HepG2 (cell line): ENCODE data around the gene TLCD3A. TPM values are rescaled to one million over a fixed set of nuclear protein-coding genes. Genes with fewer than 3 reads are reported as not detected.

Source experiments
- ATAC-seq: fragments of 200-7000 bp; cut with Tn5 transposase; 3 replicates; pipeline ENCODE4 v1.9.1; 2020; ENCODE audit warnings: mild to moderate bottlenecking, moderate library complexity
- BruUV-seq: library from RNA; stranded (reverse); fragments of 400-500 nt; replicated peaks from 2 replicates; lab custom pipeline; 2021; lab: Mats Ljungman, UMichigan
- CTCF ChIA-PET: fragments of 300-600 bp; formaldehyde crosslinking; extraction: SDS; loops from one replicate; lab custom pipeline; 2021; ENCODE audit warnings: low total read pairs, inconsistent platforms, low intra/inter-chr PET ratio; lab: Yijun Ruan, JAX
- POLR2A ChIA-PET: fragments of 350-600 bp; sonication (Branson Sonifier 250); formaldehyde crosslinking; loops from one replicate; lab custom pipeline; 2020; ENCODE audit warnings: antibody characterized with exemption, inconsistent platforms; lab: Yijun Ruan, JAX
- DNase-seq: peaks from one replicate; pipeline ENCODE4 v3.0.0-alpha.2; 2015; ENCODE audit warnings: low spot score
- FAIRE-seq: peaks from 3 replicates; lab custom pipeline; 2011; peaks lifted over from hg19 to GRCh38; lab: Jason Lieb, UNC
- H2AFZ ChIP-seq: one replicate; pipeline ENCODE4 v1.6.1; 2011; ENCODE audit warnings: low read length, inconsistent platforms
- H3K27ac ChIP-seq: fragments of 300-600 bp; 3 replicates; pipeline ENCODE4 v1.8.0; 2011; ENCODE audit warnings: mixed run types, mild to moderate bottlenecking, mixed read lengths, low read length, inconsistent platforms; ENCODE audit not compliant: insufficient read depth; ENCODE audit errors: extremely low read length
- H3K27me3 ChIP-seq, 2 experiments: fragments of 200-600 bp in 1 of 2; 2 replicates in 1 of 2; 3 replicates in 1 of 2; pipeline versions ENCODE4 v1.6.0 to v1.8.0; 2011; ENCODE audit warnings: low read length in 2 of 2, mild to moderate bottlenecking in 2 of 2, moderate library complexity in 2 of 2, inconsistent platforms in 1 of 2; ENCODE audit not compliant: insufficient read depth in 2 of 2, control insufficient read depth in 1 of 2
- H3K36me3 ChIP-seq, 2 experiments: fragments of 200-600 bp in 1 of 2; replicated peaks in 1 of 2; 2 replicates in 1 of 2; 3 replicates in 1 of 2; pipeline versions ENCODE4 v1.5.1 to v1.8.0; 2011; ENCODE audit warnings: low read length in 2 of 2, inconsistent platforms in 1 of 2; ENCODE audit not compliant: insufficient read depth in 2 of 2, control insufficient read depth in 1 of 2
- H3K4me1 ChIP-seq: 2 replicates; pipeline ENCODE4 v1.5.1; 2012; ENCODE audit warnings: low read length, inconsistent platforms; ENCODE audit not compliant: insufficient read depth
- H3K4me2 ChIP-seq: 2 replicates; pipeline ENCODE4 v1.6.0; 2011; ENCODE audit warnings: low read depth, low read length, inconsistent platforms
- H3K4me3 ChIP-seq, 3 experiments: fragments of 200-600 bp in 1 of 3; sonication (generic), shearing (Covaris generic) in 1 of 3; replicated peaks in 1 of 3; 2 replicates each; pipeline ENCODE4 v1.5.1; 2011 to 2016; ENCODE audit warnings: low read length in 3 of 3, inconsistent platforms in 2 of 3, low read depth in 2 of 3, mild to moderate bottlenecking in 2 of 3, control low read depth in 1 of 3, mixed read lengths in 1 of 3; ENCODE audit not compliant: insufficient read depth in 1 of 3
- H3K79me2 ChIP-seq: one replicate; pipeline ENCODE4 v1.6.1; 2011; ENCODE audit warnings: low read length, inconsistent platforms; ENCODE audit not compliant: insufficient read depth
- H3K9ac ChIP-seq: 2 replicates; pipeline ENCODE4 v1.6.0; 2011; ENCODE audit warnings: mild to moderate bottlenecking, low read depth, low read length, inconsistent platforms; ENCODE audit not compliant: insufficient read depth
- H3K9me3 ChIP-seq: 2 replicates; pipeline ENCODE4 v1.5.1; 2012; ENCODE audit warnings: mild to moderate bottlenecking, low read length
- H4K20me1 ChIP-seq: 2 replicates; pipeline ENCODE4 v1.6.0; 2011; ENCODE audit warnings: inconsistent platforms, mild to moderate bottlenecking, low read length, moderate library complexity; ENCODE audit not compliant: insufficient read depth
- BRCA1 ChIP-seq: sonication (generic); formaldehyde crosslinking; IDR thresholded peaks from 2 replicates; pipeline ENCODE4 v1.4.0; 2020; ENCODE audit warnings: missing genetic modification reagents
- CCAR2 ChIP-seq: fragments of 200-400 bp; formaldehyde crosslinking; optimal IDR thresholded peaks from 2 replicates; pipeline ENCODE3; 2018; ENCODE audit warnings: low read depth, mild to moderate bottlenecking, low read length, moderate library complexity
- HDAC2 ChIP-seq: sonication (generic); formaldehyde crosslinking; IDR thresholded peaks from 2 replicates; pipeline ENCODE4 v1.4.0; 2020; ENCODE audit warnings: missing genetic modification reagents
- HNRNPLL ChIP-seq: fragments of 200-400 bp; formaldehyde crosslinking; IDR thresholded peaks from 2 replicates; pipeline ENCODE4 v1.6.1; 2017; ENCODE audit warnings: mild to moderate bottlenecking, low read depth, low read length; ENCODE audit not compliant: poor library complexity, severe bottlenecking
- KMT2A ChIP-seq: sonication (generic); formaldehyde crosslinking; IDR thresholded peaks from 2 replicates; pipeline ENCODE4 v1.4.0; 2020; ENCODE audit warnings: missing genetic modification reagents
- MTA3 ChIP-seq: sonication (generic); formaldehyde crosslinking; IDR thresholded peaks from 2 replicates; pipeline ENCODE4 v1.4.0; 2020; ENCODE audit warnings: missing genetic modification reagents
- PHF5A ChIP-seq: IDR thresholded peaks from one replicate; pipeline ENCODE4 v1.6.1; 2018; ENCODE audit warnings: low read depth, missing genetic modification reagents; ENCODE audit not compliant: unreplicated experiment
- PHF8 ChIP-seq: sonication (generic); formaldehyde crosslinking; IDR thresholded peaks from 2 replicates; pipeline ENCODE4 v1.5.0; 2020; ENCODE audit warnings: missing genetic modification reagents
- POLR2A ChIP-seq, 2 experiments: IDR thresholded peaks; 2 replicates each; pipeline ENCODE4 v1.6.1; 2011; ENCODE audit warnings: low read depth in 2 of 2, low read length in 2 of 2, mild to moderate bottlenecking in 1 of 2, moderate library complexity in 1 of 2; ENCODE audit not compliant: insufficient read depth in 1 of 2
- RBAK ChIP-seq: sonication (generic); formaldehyde crosslinking; IDR thresholded peaks from 2 replicates; pipeline ENCODE4 v1.5.1; 2020; ENCODE audit warnings: mild to moderate bottlenecking, missing genetic modification reagents
- SNAI1 ChIP-seq: sonication (generic); formaldehyde crosslinking; IDR thresholded peaks from 2 replicates; pipeline ENCODE4 v1.5.0; 2020; ENCODE audit warnings: mild to moderate bottlenecking, missing genetic modification reagents, borderline replicate concordance
- SP140L ChIP-seq: sonication (generic); formaldehyde crosslinking; IDR thresholded peaks from 2 replicates; pipeline ENCODE4 v1.4.0; 2020; ENCODE audit warnings: missing genetic modification reagents, borderline replicate concordance
- ZC3H4 ChIP-seq: sonication (generic); formaldehyde crosslinking; IDR thresholded peaks from 2 replicates; pipeline ENCODE4 v1.4.0; 2020; ENCODE audit warnings: missing genetic modification reagents, borderline replicate concordance
- ZNF326 ChIP-seq: sonication (generic); formaldehyde crosslinking; IDR thresholded peaks from 2 replicates; pipeline ENCODE4 v1.4.0; 2020; ENCODE audit warnings: missing genetic modification reagents, borderline replicate concordance
- ZNF546 ChIP-seq: sonication (generic); formaldehyde crosslinking; conservative IDR thresholded peaks from 2 replicates; pipeline ENCODE4 v1.8.1; 2023; ENCODE audit warnings: mild to moderate bottlenecking, missing genetic modification reagents
- ZNF770 ChIP-seq: sonication (generic); formaldehyde crosslinking; IDR thresholded peaks from 2 replicates; pipeline ENCODE4 v1.5.0; 2020; ENCODE audit warnings: mild to moderate bottlenecking, missing genetic modification reagents
- WGBS: methylation state at CpG from one replicate; pipeline ENCODE4 v1.1.6; 2017; ENCODE audit warnings: low lambda C conversion rate; 5-methylcytosine and 5-hydroxymethylcytosine counted together
- in situ Hi-C: cut with HindIII; loops from 2 replicates; pipeline ENCODE4 v1.10.0; 2017; ENCODE audit warnings: low pct_unique_long_range_greater_than_20kb; ENCODE audit not compliant: extremely low pct_ligation_motif_present
- intact Hi-C: fragments of 100-400 bp; cut with micrococcal nuclease; formaldehyde crosslinking; loops from one replicate; pipeline ENCODE4 v1.10.0; 2022; ENCODE audit not compliant: unreplicated experiment
- polyA plus RNA-seq, 8 experiments: library from polyadenylated mRNA; depleted of rRNA in 3 of 8; stranded (reverse) in 7 of 8; unstranded in 1 of 8; fragments of >200 nt; fragmentation: Illumina TruSeq in 4 of 8; extraction: Trizol in 4 of 8; gene quantifications; 2 replicates each; pipeline versions ENCODE4 v1.2.1 to v1.2.3, GENCODE V29; 2011 to 2016; ENCODE audit warnings: low read depth in 4 of 8, missing spikeins in 1 of 8, mixed read lengths in 1 of 8; ENCODE audit not compliant: insufficient read depth in 1 of 8
- total RNA-seq, 5 experiments: library from RNA; depleted of rRNA; stranded (reverse); fragments of >200 nt; fragmentation: Illumina TruSeq; extraction: Trizol; gene quantifications; 2 replicates each; pipeline ENCODE4 v1.2.3, GENCODE V29; 2016; ENCODE audit warnings: low read depth in 1 of 5
- TF ChIP-seq, protein P1 (sequence below): IDR thresholded peaks from 2 replicates; pipeline ENCODE4 v1.6.1; 2016; ENCODE audit warnings: missing genetic modification reagents, missing compliant biosample characterization

TLCD3A gene
- total and polyA plus RNA-seq, 2 of the 13 experiments (the other 11 are each of a cell fraction or from before 2014, with no cell fraction given) = 25.2 to 46.6 TPM

DNA sequence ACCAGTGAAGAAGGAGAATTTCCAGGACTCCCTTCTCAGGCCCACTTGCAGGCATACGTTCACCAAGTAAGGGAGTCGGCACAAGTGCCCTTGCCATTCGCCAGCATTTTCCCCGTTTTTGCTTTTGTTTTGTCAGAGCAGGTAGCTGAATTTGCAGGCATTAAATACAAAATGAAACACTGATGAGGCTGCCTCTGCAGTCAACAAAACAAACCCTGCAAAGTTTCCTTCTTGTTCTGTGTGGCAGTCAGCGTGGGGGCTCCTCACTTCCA lies 41.9 kb downstream of the TLCD3A start:
- in situ Hi-C loops = no loop called here
- ChIA-PET POLR2A (no interaction called here), CTCF (no interaction called here)

DNA sequence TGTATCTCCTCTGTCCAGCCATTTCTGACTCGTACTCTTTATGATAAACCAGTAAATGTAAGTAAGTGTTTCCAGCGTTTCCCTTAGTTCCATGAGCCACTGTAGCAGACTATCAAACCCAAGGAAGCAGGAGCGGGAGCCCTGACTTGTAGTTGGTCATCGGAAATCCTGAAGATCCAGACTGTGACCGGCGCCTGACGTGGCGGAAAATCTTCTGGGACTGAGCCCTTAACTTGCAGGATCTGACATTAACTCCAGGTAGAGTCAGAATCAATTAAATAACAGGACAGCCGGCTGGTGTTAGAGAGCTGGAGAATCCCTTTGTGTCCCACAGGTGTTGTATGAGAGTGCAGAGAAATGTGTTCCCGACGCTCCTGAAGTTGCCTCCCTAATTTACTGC lies 45.7 kb downstream of the TLCD3A start:
- ChIA-PET POLR2A (no interaction called here), CTCF (no interaction called here)
- no peak overlapping the region for H3K4me2 ChIP-seq
- H3K4me1 ChIP-seq = peaks cover 18% of the 10 kb centered on the region
- DNase-seq = no peak
- no peak overlapping the region for H3K9ac ChIP-seq
- no peak overlapping the region for H3K27ac ChIP-seq
- peaks cover 35% of the 10 kb centered on the region for H3K79me2 ChIP-seq
- no peaks in the 10 kb centered on the region for H3K9me3 ChIP-seq
- 100% methylated on average over 11 of the region's 11 CpGs for WGBS
- in situ Hi-C loops (no loop called here), intact Hi-C loops (no loop called here)
- no TSS peak for BruUV-seq
- no peak overlapping the region for H3K4me3 ChIP-seq
- H3K27me3 ChIP-seq = no peaks in the 10 kb centered on the region; a peak in 1 of 5 replicates
- ATAC-seq = no peak
- H2AFZ ChIP-seq = no peak overlapping the region
- no peak for FAIRE-seq
- peaks cover 17 to 52% of the 10 kb centered on the region in 2 experiments for H3K36me3 ChIP-seq
- TF ChIP-seq PHF8 (CRISPR knock-in tag) (no peak), ZNF326 (no peak), MTA3 (no peak), POLR2A (IDR thresholded peaks at IDR 0.05; ENCODE audit: insufficient read depth in 1 of 2, low read depth in 2 of 2, low read length in 2 of 2) (no peak), KMT2A (no peak), HNRNPLL (no peak), SNAI1 (no peak), ZC3H4 (no peak), SP140L (CRISPR knock-in tag) (no peak), BRCA1 (CRISPR knock-in tag) (no peak), ZNF546 (CRISPR knock-in tag) (no peak)
- no peaks in the 10 kb centered on the region for H4K20me1 ChIP-seq

More for the DNA sequence above, 41.9 kb downstream of the TLCD3A start:
- Histone ChIP-seq H3K9ac (no peak overlapping the region), H3K36me3 (peaks cover 27 to 81% of the 10 kb centered on the region in 2 experiments), H3K9me3 (no peaks in the 10 kb centered on the region), H3K4me1 (peaks cover 11% of the 10 kb centered on the region), H3K4me2 (no peak overlapping the region), H2AFZ (no peak overlapping the region), H4K20me1 (no peaks in the 10 kb centered on the region), H3K27me3 (no peaks in the 10 kb centered on the region), H3K27ac (no peak overlapping the region), H3K4me3 (no peak overlapping the region), H3K79me2 (peaks cover 2% of the 10 kb centered on the region)
- TF ChIP-seq HDAC2 (CRISPR knock-in tag) = no peak
- TF ChIP-seq PHF5A (CRISPR knock-in tag) = no peak
- TF ChIP-seq, protein P1, sequence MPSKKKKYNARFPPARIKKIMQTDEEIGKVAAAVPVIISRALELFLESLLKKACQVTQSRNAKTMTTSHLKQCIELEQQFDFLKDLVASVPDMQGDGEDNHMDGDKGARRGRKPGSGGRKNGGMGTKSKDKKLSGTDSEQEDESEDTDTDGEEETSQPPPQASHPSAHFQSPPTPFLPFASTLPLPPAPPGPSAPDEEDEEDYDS (CRISPR knock-in tag) = no peak
- no peak for TF ChIP-seq ZNF770 (CRISPR knock-in tag)
- TF ChIP-seq RBAK = no peak
- TF ChIP-seq CCAR2 = no peak
- FAIRE-seq (no peak), ATAC-seq (no peak), DNase-seq (no peak)
- BruUV-seq = no TSS peak
- WGBS = 87% methylated on average over 2 of the region's 5 CpGs
- intact Hi-C loops = no loop called here
